Measurements from ENCODE around the gene KIN.

- TF ChIP-seq CTCF (IDR thresholded peaks at IDR 0.05; ENCODE audit: low read depth, low read length, poor library complexity, severe bottlenecking) = no peak
- TF ChIP-seq EZH2phosphoT487 (IDR thresholded peaks at IDR 0.05; ENCODE audit: borderline replicate concordance, low read length) = no peak
Observed at GRCh38 chr10:7836571-7836970, 48.8 kb upstream of the KIN start.

Data from DOHH2 (cell line).